H1 (cell line): Measurements from ENCODE around the gene SCNN1A. TPM values are rescaled to one million over a fixed set of nuclear protein-coding genes. Genes with fewer than 3 reads are reported as not detected.

Source experiments
- CTCF ChIA-PET: fragments of 300-600 bp; sonication (Branson Sonifier 250); formaldehyde crosslinking; loops from one replicate; lab custom pipeline; 2021; ENCODE audit not compliant: partially characterized antibody; lab: Charles Lee
- POLR2A ChIA-PET: fragments of 300-600 bp; sonication (Branson Sonifier 250); formaldehyde crosslinking; loops from one replicate; lab custom pipeline; 2021; ENCODE audit warnings: inconsistent platforms; ENCODE audit not compliant: partially characterized antibody; lab: Charles Lee
- DNase-seq, 2 experiments: peaks; one replicate each; pipeline versions ENCODE4 v3.0.0 to v3.0.0-alpha.2; 2010 to 2022; ENCODE audit warnings: low spot score in 2 of 2, low read depth in 1 of 2, mixed read lengths in 1 of 2
- FAIRE-seq: peaks from 2 replicates; lab custom pipeline; 2011; peaks lifted over from hg19 to GRCh38; lab: Jason Lieb, UNC
- H2AFZ ChIP-seq: 2 replicates; pipeline ENCODE4 v1.8.1; 2012; ENCODE audit warnings: low read length, inconsistent platforms
- H2AK5ac ChIP-seq: 2 replicates; pipeline ENCODE4 v1.6.1; 2013; ENCODE audit warnings: low read depth, low read length
- H2BK120ac ChIP-seq: replicated peaks from 2 replicates; pipeline ENCODE3; 2013; ENCODE audit warnings: low read depth, low read length, inconsistent platforms
- H2BK12ac ChIP-seq: 2 replicates; pipeline ENCODE4 v1.6.1; 2013; ENCODE audit warnings: low read depth, low read length
- H2BK15ac ChIP-seq: 2 replicates; pipeline ENCODE4 v1.6.1; 2013; ENCODE audit warnings: low read length
- H2BK20ac ChIP-seq: 2 replicates; pipeline ENCODE4 v1.6.1; 2013; ENCODE audit warnings: low read length
- H2BK5ac ChIP-seq: 2 replicates; pipeline ENCODE4 v1.6.1; 2013; ENCODE audit warnings: low read depth, low read length
- H3K14ac ChIP-seq: 2 replicates; pipeline ENCODE4 v1.6.1; 2013; ENCODE audit warnings: inconsistent platforms; ENCODE audit not compliant: insufficient read length
- H3K18ac ChIP-seq: 2 replicates; pipeline ENCODE4 v1.6.1; 2013; ENCODE audit warnings: low read length; ENCODE audit errors: extremely low read depth
- H3K23ac ChIP-seq: 2 replicates; pipeline ENCODE4 v1.6.1; 2013; ENCODE audit warnings: inconsistent platforms; ENCODE audit not compliant: insufficient read length
- H3K23me2 ChIP-seq: 2 replicates; pipeline ENCODE4 v1.6.1; 2013; ENCODE audit warnings: low read depth, low read length
- H3K27ac ChIP-seq: 2 replicates; pipeline ENCODE4 v1.6.1; 2011; ENCODE audit warnings: low read depth, low read length, inconsistent platforms
- H3K27me3 ChIP-seq, 4 experiments: replicated peaks in 1 of 4; 1 replicate in 1 of 4; 2 replicates in 3 of 4; pipeline versions ENCODE4 v1.6.1 to v1.8.1; 2011 to 2013; ENCODE audit warnings: low read length in 3 of 4, mild to moderate bottlenecking in 3 of 4, inconsistent platforms in 2 of 4, mixed read lengths in 2 of 4, moderate library complexity in 1 of 4; ENCODE audit not compliant: control insufficient read depth in 3 of 4, insufficient read depth in 3 of 4; ENCODE audit errors: extremely low read depth in 1 of 4
- H3K36me3 ChIP-seq, 4 experiments: 2 replicates each; pipeline versions ENCODE4 v1.6.1 to v1.8.1; 2011 to 2013; ENCODE audit warnings: mild to moderate bottlenecking in 4 of 4, low read length in 3 of 4, moderate library complexity in 2 of 4, control low read depth in 1 of 4, inconsistent platforms in 1 of 4; ENCODE audit not compliant: insufficient read depth in 4 of 4, control insufficient read depth in 2 of 4
- H3K4ac ChIP-seq: replicated peaks from 2 replicates; pipeline ENCODE3; 2013; ENCODE audit warnings: low read length, low read depth, mixed read lengths, inconsistent platforms; ENCODE audit not compliant: insufficient read length
- H3K4me1 ChIP-seq, 4 experiments: replicated peaks in 1 of 4; 1 replicate in 1 of 4; 2 replicates in 3 of 4; pipeline versions ENCODE4 v1.6.1 to v1.8.1; 2011 to 2013; ENCODE audit warnings: low read length in 3 of 4, inconsistent platforms in 2 of 4, mixed read lengths in 1 of 4; ENCODE audit not compliant: insufficient read depth in 4 of 4, control insufficient read depth in 3 of 4
- H3K4me2 ChIP-seq, 2 experiments: 2 replicates each; pipeline versions ENCODE4 v1.6.1 to v1.8.1; 2011 to 2013; ENCODE audit warnings: low read depth in 2 of 2, low read length in 2 of 2, control low read depth in 1 of 2, inconsistent platforms in 1 of 2, mild to moderate bottlenecking in 1 of 2; ENCODE audit not compliant: insufficient read depth in 1 of 2
- H3K4me3 ChIP-seq, 4 experiments: fragments of 200-600, 300-600 bp in 1 of 4; sonication (generic), shearing (Covaris generic), sonication (Bioruptor Twin) in 1 of 4; 2 replicates each; pipeline versions ENCODE4 v1.5.1 to v1.8.1; 2011 to 2016; ENCODE audit warnings: low read length in 4 of 4, low read depth in 3 of 4, control low read depth in 2 of 4, inconsistent platforms in 2 of 4, mild to moderate bottlenecking in 2 of 4, mixed read lengths in 1 of 4, moderate library complexity in 1 of 4; ENCODE audit not compliant: insufficient read depth in 2 of 4; ENCODE audit errors: extremely low read depth in 1 of 4
- H3K56ac ChIP-seq: replicated peaks from 2 replicates; pipeline ENCODE3; 2013; ENCODE audit warnings: low read depth, mild to moderate bottlenecking, mixed read lengths, low read length, inconsistent platforms; ENCODE audit not compliant: insufficient read length
- H3K79me1 ChIP-seq: 2 replicates; pipeline ENCODE4 v1.6.1; 2013; ENCODE audit warnings: low read depth, low read length, control low read depth
- H3K79me2 ChIP-seq, 2 experiments: 2 replicates each; pipeline versions ENCODE4 v1.6.1 to v1.8.1; 2012 to 2013; ENCODE audit warnings: low read length in 2 of 2, mild to moderate bottlenecking in 2 of 2, inconsistent platforms in 1 of 2; ENCODE audit not compliant: insufficient read depth in 2 of 2, control insufficient read depth in 1 of 2
- H3K9ac ChIP-seq, 4 experiments: replicated peaks in 1 of 4; 1 replicate in 1 of 4; 2 replicates in 3 of 4; pipeline versions ENCODE4 v1.6.1 to v1.8.1; 2011 to 2013; ENCODE audit warnings: low read depth in 3 of 4, low read length in 3 of 4, control low read depth in 2 of 4, mild to moderate bottlenecking in 2 of 4, moderate library complexity in 2 of 4, inconsistent platforms in 1 of 4; ENCODE audit errors: extremely low read depth in 1 of 4
- H3K9me3 ChIP-seq, 2 experiments: 2 replicates each; pipeline versions ENCODE4 v1.6.1 to v1.8.1; 2012 to 2013; ENCODE audit warnings: mild to moderate bottlenecking in 2 of 2, moderate library complexity in 2 of 2, control low read depth in 1 of 2, inconsistent platforms in 1 of 2, low read depth in 1 of 2, low read length in 1 of 2, mixed read lengths in 1 of 2; ENCODE audit not compliant: insufficient read depth in 2 of 2
- H4K20me1 ChIP-seq, 2 experiments: replicated peaks in 1 of 2; 2 replicates each; pipeline versions ENCODE3 to v1.8.1; 2011 to 2013; ENCODE audit warnings: inconsistent platforms in 2 of 2, low read length in 2 of 2, mild to moderate bottlenecking in 1 of 2; ENCODE audit not compliant: insufficient read depth in 2 of 2, control insufficient read depth in 1 of 2
- H4K5ac ChIP-seq: 2 replicates; pipeline ENCODE4 v1.6.1; 2013; ENCODE audit warnings: low read length, low read depth, mixed read lengths, inconsistent platforms; ENCODE audit not compliant: insufficient read length
- H4K8ac ChIP-seq: 2 replicates; pipeline ENCODE4 v1.8.0; 2013; ENCODE audit warnings: mild to moderate bottlenecking, moderate library complexity, low read length, inconsistent platforms; ENCODE audit not compliant: insufficient read depth; ENCODE audit errors: extremely low read depth
- H4K91ac ChIP-seq: replicated peaks from 2 replicates; pipeline ENCODE3; 2013; ENCODE audit warnings: low read length, mixed read lengths, inconsistent platforms; ENCODE audit not compliant: insufficient read length
- JUN ChIP-seq: IDR thresholded peaks from 2 replicates; pipeline ENCODE4 v1.6.1; 2011; ENCODE audit warnings: low read depth, mild to moderate bottlenecking, improper control_type of control experiment, low read length
- KDM4A ChIP-seq: IDR thresholded peaks from one replicate; pipeline ENCODE4 v1.7.1; 2012; ENCODE audit warnings: low read depth, mild to moderate bottlenecking, moderate library complexity, low read length, inconsistent platforms; ENCODE audit not compliant: severe bottlenecking
- SRF ChIP-seq: IDR thresholded peaks from 2 replicates; pipeline ENCODE4 v1.6.1; 2011; ENCODE audit warnings: mild to moderate bottlenecking, low read depth, low read length, moderate library complexity
- WGBS, 2 experiments: shearing (Covaris generic) in 1 of 2; methylation state at CpG; one replicate each; pipeline versions ENCODE4 v1.1.6 to v1.1.7; 2013 to 2015; ENCODE audit warnings: low lambda C conversion rate in 2 of 2, mixed read lengths in 2 of 2, inconsistent platforms in 1 of 2, low coverage in 1 of 2, missing lambda C conversion rate in 1 of 2; ENCODE audit not compliant: insufficient replicate concordance in 2 of 2, insufficient coverage in 1 of 2, insufficient read length in 1 of 2; ENCODE audit errors: extremely low coverage in 1 of 2, missing lambda C conversion rate in 1 of 2; 5-methylcytosine and 5-hydroxymethylcytosine counted together
- polyA plus RNA-seq, 7 experiments: library from polyadenylated mRNA; depleted of rRNA in 3 of 7; stranded (reverse) in 5 of 7; unstranded in 2 of 7; fragments of >200 nt in 5 of 7; fragments of 200-250 nt in 2 of 7; gene quantifications; 1 replicate in 5 of 7; 2 replicates in 1 of 7; 4 replicates in 1 of 7; pipeline versions ENCODE4 v1.2.1 to v1.2.3, GENCODE V29; 2011 to 2013; ENCODE audit warnings: missing spikeins in 2 of 7, mixed read lengths in 2 of 7
- total RNA-seq: library from RNA; stranded (reverse); fragmentation: NEBNext Ultra II Directional; extraction: Animal tissue kit (Norgen Biotek cat#: 25700); gene quantifications from 2 replicates; pipeline ENCODE4 v1.2.1, GENCODE V29; 2021

Gene SCNN1A
- total and polyA plus RNA-seq, 2 of the 8 experiments (the other 6 are each of a cell fraction or from before 2014, with no cell fraction given): 85.5 to 156 TPM

- Histone ChIP-seq H3K23me2 (no peaks in the 10 kb centered on the region), H2AFZ (no peak overlapping the region), H3K4me2 (no peak overlapping the region), H2BK12ac (no peak overlapping the region), H3K18ac (no peak overlapping the region), H2BK15ac (no peak overlapping the region), H3K9me3 (no peaks in the 10 kb centered on the region), H3K4ac (no peak overlapping the region), H3K56ac (no peak overlapping the region), H4K8ac (no peak overlapping the region), H3K14ac (no peak overlapping the region), H2BK120ac (no peak overlapping the region), H4K91ac (no peak overlapping the region), H2BK5ac (no peak overlapping the region), H4K5ac (no peak overlapping the region), H3K27me3 (no peaks in the 10 kb centered on the region), H3K79me1 (no peaks in the 10 kb centered on the region), H3K79me2 (no peaks in the 10 kb centered on the region), H4K20me1 (no peaks in the 10 kb centered on the region), H3K23ac (no peak overlapping the region), H3K4me3 (no peak overlapping the region), H3K4me1 (no peaks in the 10 kb centered on the region), H2BK20ac (no peak overlapping the region), H2AK5ac (no peak overlapping the region), H3K27ac (no peak overlapping the region), H3K9ac (no peak overlapping the region), H3K36me3 (no peaks in the 10 kb centered on the region)
- POLR2A ChIA-PET: interaction anchor here (0.8 to 1.0 kb wide), 2 partner anchors 130 to 131 kb away, joined by 3 to 4 read pairs; no protein-coding TSS in a partner anchor
- WGBS, 2 experiments: 87% methylated on average over 6 of the region's 6 CpGs; no CpG with 5 or more reads in 1 of the 2 experiments
- DNase-seq (no peak), FAIRE-seq (no peak)
- TF ChIP-seq SRF (no peak), JUN (no peak), KDM4A (no peak)
- CTCF ChIA-PET: no interaction called here
Measured at GRCh38 chr12:6405963-6406362, 30.6 kb upstream of the SCNN1A start.
